Measurements from ENCODE around the gene TRPM8. TPM values are rescaled to one million over a fixed set of nuclear protein-coding genes. Genes with fewer than 3 reads are reported as not detected.

Gene TRPM8
- total RNA-seq, 1 donor from 2014 or later: 7.5 TPM

DNA sequence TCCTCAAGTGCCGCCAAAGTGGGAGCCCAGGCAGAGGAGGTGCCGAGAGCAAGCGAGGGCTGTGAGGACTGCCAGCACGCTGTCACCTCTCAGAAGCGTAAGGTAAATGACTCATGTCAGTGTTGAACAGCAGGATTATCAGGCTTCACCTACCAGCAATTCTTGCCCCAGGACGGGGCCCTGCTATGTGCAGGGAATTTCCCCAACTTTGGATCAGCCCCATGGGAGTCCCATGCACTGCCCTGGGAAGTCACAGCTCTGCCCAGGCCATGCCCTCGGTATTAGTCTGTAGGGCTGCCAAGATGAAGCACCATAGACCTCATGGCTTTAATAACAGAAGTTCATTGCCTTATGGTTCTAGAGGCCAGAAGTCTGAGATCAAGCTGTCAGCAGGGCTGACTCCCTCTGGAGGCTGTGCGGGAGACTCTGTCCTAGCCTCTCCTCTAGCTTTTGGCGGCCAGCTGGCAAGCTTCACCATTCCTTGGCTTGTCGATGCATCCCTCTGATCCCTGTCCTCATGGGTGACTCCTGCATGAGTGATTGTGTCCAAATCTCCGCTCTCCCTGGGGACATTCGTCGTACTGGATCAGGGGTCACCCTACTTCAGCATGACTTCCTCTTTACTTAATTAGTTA, 55.9 kb downstream of the TRPM8 start:
- Mint-ChIP-seq H3K27ac (no peak overlapping the region), H3K27me3 (ENCODE audit: insufficient read depth, low read depth) (peaks cover 2% of the 10 kb centered on the region), H3K4me3 (no peak overlapping the region), H3K9me3 (peaks cover 10% of the 10 kb centered on the region), H3K36me3 (no peaks in the 10 kb centered on the region), H3K4me1 (peaks cover 21% of the 10 kb centered on the region)
- no peak overlapping the region for H3K4me2 ChIP-seq
- no peak overlapping the region for H3K4me3 ChIP-seq
- H3K79me2 ChIP-seq (ENCODE audit: low read depth): no peaks in the 10 kb centered on the region
- peaks cover 9% of the 10 kb centered on the region for H3F3A ChIP-seq (ENCODE audit: low read depth)
- H3K4me1 ChIP-seq: peaks cover 9% of the 10 kb centered on the region
- DNase-seq (ENCODE audit: low spot score): no peak
- H3K27me3 ChIP-seq: no peaks in the 10 kb centered on the region
- TF ChIP-seq EZH2 (IDR thresholded peaks at IDR 0.05) (no peak), EZH2phosphoT487 (IDR thresholded peaks at IDR 0.05) (no peak)
- TF ChIP-seq, protein P1, sequence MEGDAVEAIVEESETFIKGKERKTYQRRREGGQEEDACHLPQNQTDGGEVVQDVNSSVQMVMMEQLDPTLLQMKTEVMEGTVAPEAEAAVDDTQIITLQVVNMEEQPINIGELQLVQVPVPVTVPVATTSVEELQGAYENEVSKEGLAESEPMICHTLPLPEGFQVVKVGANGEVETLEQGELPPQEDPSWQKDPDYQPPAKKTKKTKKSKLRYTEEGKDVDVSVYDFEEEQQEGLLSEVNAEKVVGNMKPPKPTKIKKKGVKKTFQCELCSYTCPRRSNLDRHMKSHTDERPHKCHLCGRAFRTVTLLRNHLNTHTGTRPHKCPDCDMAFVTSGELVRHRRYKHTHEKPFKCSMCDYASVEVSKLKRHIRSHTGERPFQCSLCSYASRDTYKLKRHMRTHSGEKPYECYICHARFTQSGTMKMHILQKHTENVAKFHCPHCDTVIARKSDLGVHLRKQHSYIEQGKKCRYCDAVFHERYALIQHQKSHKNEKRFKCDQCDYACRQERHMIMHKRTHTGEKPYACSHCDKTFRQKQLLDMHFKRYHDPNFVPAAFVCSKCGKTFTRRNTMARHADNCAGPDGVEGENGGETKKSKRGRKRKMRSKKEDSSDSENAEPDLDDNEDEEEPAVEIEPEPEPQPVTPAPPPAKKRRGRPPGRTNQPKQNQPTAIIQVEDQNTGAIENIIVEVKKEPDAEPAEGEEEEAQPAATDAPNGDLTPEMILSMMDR (IDR thresholded peaks at IDR 0.05): no peak
- H3K9me3 ChIP-seq (ENCODE audit: low read depth): no peaks in the 10 kb centered on the region
- no peaks in the 10 kb centered on the region for H3K36me3 ChIP-seq
- no peak overlapping the region for H3K27ac ChIP-seq
- no peaks in the 10 kb centered on the region for H4K20me1 ChIP-seq (ENCODE audit: low read depth)
- H2AFZ ChIP-seq (replicated peaks): no peak overlapping the region
- H3K9ac ChIP-seq: no peak overlapping the region

DNA sequence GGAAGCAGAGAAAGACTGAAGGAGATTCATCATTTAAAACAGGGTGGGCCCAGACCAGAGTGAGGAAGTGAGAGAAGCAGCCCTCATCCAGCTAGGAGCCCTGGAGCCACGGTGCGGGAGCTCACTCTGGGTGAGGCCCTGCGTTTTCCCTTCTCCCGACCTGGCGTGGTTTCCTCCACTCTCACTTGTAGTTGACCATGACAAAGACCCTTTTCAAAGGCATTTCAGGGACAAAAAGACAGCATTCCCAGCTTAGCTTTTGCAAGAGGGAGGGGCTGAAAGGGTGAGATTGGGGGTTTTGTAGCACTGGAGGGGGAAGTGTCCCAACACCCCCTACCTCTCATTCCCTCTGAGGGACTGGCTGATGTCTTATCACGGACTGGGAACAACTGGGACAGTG, 56.6 kb downstream of the TRPM8 start:
- DNase-seq (ENCODE audit: low spot score): no peak
- Histone ChIP-seq H3K9ac (no peak overlapping the region), H3K4me1 (peaks cover 9% of the 10 kb centered on the region), H3F3A (ENCODE audit: low read depth) (peaks cover 9% of the 10 kb centered on the region), H3K9me3 (ENCODE audit: low read depth) (no peaks in the 10 kb centered on the region), H2AFZ (replicated peaks) (no peak overlapping the region), H3K36me3 (no peaks in the 10 kb centered on the region), H4K20me1 (ENCODE audit: low read depth) (no peaks in the 10 kb centered on the region), H3K79me2 (ENCODE audit: low read depth) (no peaks in the 10 kb centered on the region), H3K4me2 (no peak overlapping the region), H3K27me3 (no peaks in the 10 kb centered on the region), H3K4me3 (no peak overlapping the region), H3K27ac (no peak overlapping the region)
- Mint-ChIP-seq H3K27ac (no peak overlapping the region), H3K9me3 (peaks cover 10% of the 10 kb centered on the region), H3K36me3 (no peaks in the 10 kb centered on the region), H3K4me1 (peaks cover 21% of the 10 kb centered on the region), H3K4me3 (no peak overlapping the region), H3K27me3 (ENCODE audit: insufficient read depth, low read depth) (peaks cover 2% of the 10 kb centered on the region)
- TF ChIP-seq EZH2 (IDR thresholded peaks at IDR 0.05) (no peak), EZH2phosphoT487 (IDR thresholded peaks at IDR 0.05) (no peak)
- TF ChIP-seq, protein P1 (IDR thresholded peaks at IDR 0.05): no peak

DNA sequence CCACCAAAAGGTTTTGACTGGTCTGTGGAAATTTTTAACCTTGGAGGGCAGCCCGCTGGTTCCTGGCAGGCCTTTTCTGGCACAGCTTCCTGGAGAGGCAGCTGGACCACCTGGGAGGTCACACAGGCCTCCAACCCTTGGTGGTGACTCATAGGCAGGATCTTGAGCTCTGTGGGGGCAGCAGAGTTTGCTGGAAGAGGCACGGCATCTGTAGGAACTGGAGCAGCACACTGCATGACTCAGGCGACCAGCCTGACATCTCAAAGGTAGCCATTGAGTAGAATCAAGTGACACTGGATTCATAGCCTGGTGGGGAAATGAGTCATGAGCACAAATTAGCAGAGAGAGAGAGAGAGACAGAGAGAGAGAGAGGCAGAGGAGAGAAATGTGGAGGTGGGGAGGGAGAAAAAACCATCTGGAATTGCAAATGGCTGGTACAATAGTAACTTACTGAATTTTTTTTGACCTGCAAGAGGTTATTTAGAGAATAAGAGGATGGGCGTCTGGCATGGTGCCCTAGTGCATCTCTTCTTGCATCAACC, 57.4 kb downstream of the TRPM8 start:
- Histone ChIP-seq H3K79me2 (ENCODE audit: low read depth) (no peaks in the 10 kb centered on the region), H4K20me1 (ENCODE audit: low read depth) (no peaks in the 10 kb centered on the region), H3K4me1 (peaks cover 9% of the 10 kb centered on the region), H3K27ac (no peak overlapping the region), H3K36me3 (no peaks in the 10 kb centered on the region), H3F3A (ENCODE audit: low read depth) (peaks cover 9% of the 10 kb centered on the region), H3K27me3 (no peaks in the 10 kb centered on the region), H2AFZ (replicated peaks) (no peak overlapping the region), H3K4me2 (no peak overlapping the region), H3K4me3 (no peak overlapping the region), H3K9me3 (ENCODE audit: low read depth) (no peaks in the 10 kb centered on the region), H3K9ac (no peak overlapping the region)
- Mint-ChIP-seq H3K4me1 (peaks cover 21% of the 10 kb centered on the region), H3K9me3 (peaks cover 10% of the 10 kb centered on the region), H3K4me3 (no peak overlapping the region), H3K36me3 (no peaks in the 10 kb centered on the region), H3K27me3 (ENCODE audit: insufficient read depth, low read depth) (peaks cover 2% of the 10 kb centered on the region), H3K27ac (no peak overlapping the region)
- no peak for DNase-seq (ENCODE audit: low spot score)
- TF ChIP-seq, protein P1 (IDR thresholded peaks at IDR 0.05): no peak
- TF ChIP-seq EZH2 (IDR thresholded peaks at IDR 0.05) (no peak), EZH2phosphoT487 (IDR thresholded peaks at IDR 0.05) (no peak)

Measured in neural progenitor cell (in vitro differentiated cells).